ENCODE data around the gene PPP5C.

DNA sequence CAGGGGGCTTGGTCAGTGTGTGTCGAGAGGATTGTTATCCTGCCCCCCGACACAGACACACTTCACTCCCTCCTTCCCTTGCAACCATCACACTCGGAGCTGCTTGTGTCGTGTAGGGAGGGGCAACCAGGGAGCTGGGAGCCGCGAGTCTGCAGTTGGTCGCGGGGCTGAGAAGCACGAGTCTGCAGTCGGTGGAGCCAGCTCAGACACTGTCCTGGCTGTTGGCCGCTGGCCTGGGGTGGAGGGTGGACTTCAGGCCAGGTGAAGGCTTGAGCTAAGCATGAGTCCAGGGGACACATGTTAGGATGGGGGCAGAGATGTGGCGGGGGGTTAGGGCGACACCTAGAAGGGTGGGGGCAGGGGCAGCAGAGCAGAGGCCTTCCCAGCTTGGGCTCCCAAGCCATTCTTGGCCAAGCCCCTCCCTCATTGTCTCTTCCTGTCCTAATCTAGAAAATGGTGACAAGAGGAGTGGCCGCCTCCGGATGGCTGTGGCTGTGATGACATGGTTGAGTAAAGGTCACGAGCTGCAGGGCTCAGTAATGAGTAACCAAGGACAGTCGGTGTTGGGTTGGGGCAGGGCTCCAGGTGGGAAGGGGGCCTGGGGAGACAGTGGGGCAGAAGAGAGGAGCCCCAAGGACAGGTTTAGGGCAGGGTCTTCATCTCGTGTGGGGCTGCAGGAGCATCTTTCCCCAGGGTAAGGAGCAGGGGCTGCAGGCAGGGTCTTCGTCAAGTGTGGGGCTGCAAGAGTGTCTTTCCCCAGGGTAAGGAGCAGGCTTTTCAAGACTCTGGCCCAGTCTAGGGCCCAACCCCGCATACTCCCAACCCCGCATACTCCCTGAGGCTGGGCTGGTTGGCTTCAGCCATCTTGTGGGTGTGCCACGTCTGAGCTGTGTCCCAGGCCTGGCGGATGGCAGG, 8.6 kb downstream of the PPP5C start:
- TF ChIP-seq, protein P1, sequence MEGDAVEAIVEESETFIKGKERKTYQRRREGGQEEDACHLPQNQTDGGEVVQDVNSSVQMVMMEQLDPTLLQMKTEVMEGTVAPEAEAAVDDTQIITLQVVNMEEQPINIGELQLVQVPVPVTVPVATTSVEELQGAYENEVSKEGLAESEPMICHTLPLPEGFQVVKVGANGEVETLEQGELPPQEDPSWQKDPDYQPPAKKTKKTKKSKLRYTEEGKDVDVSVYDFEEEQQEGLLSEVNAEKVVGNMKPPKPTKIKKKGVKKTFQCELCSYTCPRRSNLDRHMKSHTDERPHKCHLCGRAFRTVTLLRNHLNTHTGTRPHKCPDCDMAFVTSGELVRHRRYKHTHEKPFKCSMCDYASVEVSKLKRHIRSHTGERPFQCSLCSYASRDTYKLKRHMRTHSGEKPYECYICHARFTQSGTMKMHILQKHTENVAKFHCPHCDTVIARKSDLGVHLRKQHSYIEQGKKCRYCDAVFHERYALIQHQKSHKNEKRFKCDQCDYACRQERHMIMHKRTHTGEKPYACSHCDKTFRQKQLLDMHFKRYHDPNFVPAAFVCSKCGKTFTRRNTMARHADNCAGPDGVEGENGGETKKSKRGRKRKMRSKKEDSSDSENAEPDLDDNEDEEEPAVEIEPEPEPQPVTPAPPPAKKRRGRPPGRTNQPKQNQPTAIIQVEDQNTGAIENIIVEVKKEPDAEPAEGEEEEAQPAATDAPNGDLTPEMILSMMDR (IDR thresholded peaks at IDR 0.05 in 4 of 5, conservative IDR thresholded peaks at IDR 0.05 in 1 of 5): no peak
- no peak for TF ChIP-seq POLR2A (IDR thresholded peaks at IDR 0.05)

All from gastrocnemius medialis (tissue), 4 donors.